T-cell (primary cell): ENCODE data around the gene ABCC9. TPM values are rescaled to one million over a fixed set of nuclear protein-coding genes. Genes with fewer than 3 reads are reported as not detected.
"Not testable (repeated sequence)": the region's sequence is repeated elsewhere in the genome, so short reads cannot be mapped to it uniquely, and the experiment has no call there.

Source experiments
- ATAC-seq, 4 experiments: fragments of 200-7000 bp in 3 of 4; fragments of 150-1000 bp in 1 of 4; cut with Tn5 transposase; replicated peaks in 1 of 4; 1 replicate in 3 of 4; 2 replicates in 1 of 4; pipeline ENCODE4 v1.10.0; 2021; ENCODE audit warnings: moderate library complexity in 3 of 4, mild to moderate bottlenecking in 2 of 4, moderate number of reproducible peaks in 1 of 4
- CTCF ChIA-PET, 2 donors: fragments of 300-600 bp; sonication (Branson Sonifier 250); formaldehyde crosslinking; loops; one replicate each; lab custom pipeline; 2022; ENCODE audit warnings: antibody characterized with exemption in 2 of 2; lab: Charles Lee
- POLR2A ChIA-PET, 2 donors: fragments of 300-600 bp; sonication (Branson Sonifier 250); formaldehyde crosslinking; loops; one replicate each; lab custom pipeline; 2022; ENCODE audit warnings: antibody characterized with exemption in 2 of 2; lab: Charles Lee
- DNase-seq, 35 experiments: peaks; one replicate each; pipeline versions ENCODE4 v3.0.0 to v3.0.0-alpha.2; 2013 to 2023
- H3K27ac ChIP-seq: one replicate; pipeline ENCODE4 v1.5.1; 2013; ENCODE audit warnings: low read length
- H3K27me3 ChIP-seq, 2 experiments: replicated peaks in 1 of 2; 1 replicate in 1 of 2; 2 replicates in 1 of 2; pipeline versions ENCODE4 v1.6.1 to v1.7.0; 2013; ENCODE audit warnings: low read length in 1 of 2, mixed read lengths in 1 of 2; ENCODE audit not compliant: control insufficient read depth in 2 of 2, insufficient read depth in 2 of 2; ENCODE audit errors: extremely low read depth in 1 of 2
- H3K36me3 ChIP-seq, 2 donors: 1 replicate in 1 of 2; 2 replicates in 1 of 2; pipeline versions ENCODE4 v1.6.1 to v1.7.0; 2013; ENCODE audit warnings: low read length in 1 of 2; ENCODE audit not compliant: control insufficient read depth in 2 of 2, insufficient read depth in 1 of 2; ENCODE audit errors: extremely low read depth in 1 of 2
- H3K4me1 ChIP-seq, 2 experiments: 1 replicate in 1 of 2; 2 replicates in 1 of 2; pipeline versions ENCODE4 v1.6.1 to v1.7.0; 2013; ENCODE audit warnings: low read length in 2 of 2, mixed read lengths in 1 of 2; ENCODE audit not compliant: insufficient read depth in 2 of 2, control insufficient read depth in 1 of 2; ENCODE audit errors: extremely low read depth in 1 of 2
- H3K4me3 ChIP-seq, 2 donors: 1 replicate in 1 of 2; 2 replicates in 1 of 2; pipeline versions ENCODE4 v1.5.1 to v1.7.0; 2013; ENCODE audit warnings: mild to moderate bottlenecking in 2 of 2, low read length in 1 of 2, moderate library complexity in 1 of 2; ENCODE audit not compliant: control insufficient read depth in 1 of 2; ENCODE audit errors: extremely low read depth in 1 of 2
- H3K9me3 ChIP-seq: 2 replicates; pipeline ENCODE4 v1.7.0; 2013
- H3K27ac Mint-ChIP-seq, 2 donors: one replicate each; pipeline ENCODE4 v1.8.0; 2020 to 2021; ENCODE audit warnings: mild to moderate bottlenecking in 2 of 2, mixed read lengths in 2 of 2
- H3K27me3 Mint-ChIP-seq, 2 donors: one replicate each; pipeline ENCODE4 v1.8.0; 2021 to 2022; ENCODE audit warnings: mixed read lengths in 2 of 2
- H3K36me3 Mint-ChIP-seq: one replicate; pipeline ENCODE4 v1.8.0; 2021; ENCODE audit warnings: mixed read lengths
- H3K4me1 Mint-ChIP-seq, 3 donors: one replicate each; pipeline ENCODE4 v1.8.0; 2020 to 2022; ENCODE audit warnings: mixed read lengths in 3 of 3, mild to moderate bottlenecking in 1 of 3
- H3K4me3 Mint-ChIP-seq, 3 donors: one replicate each; pipeline ENCODE4 v1.8.0; 2020 to 2022; ENCODE audit warnings: mild to moderate bottlenecking in 3 of 3, mixed read lengths in 3 of 3, moderate library complexity in 3 of 3
- H3K9me3 Mint-ChIP-seq, 3 donors: one replicate each; pipeline ENCODE4 v1.8.0; 2020 to 2022; ENCODE audit warnings: mixed read lengths in 3 of 3
- WGBS: methylation state at CpG from one replicate; pipeline ENCODE4 v1.1.5; 2013; ENCODE audit warnings: missing lambda C conversion rate; ENCODE audit not compliant: insufficient coverage; 5-methylcytosine and 5-hydroxymethylcytosine counted together
- total RNA-seq, 35 experiments: library from RNA in 6 of 35; stranded (reverse) in 6 of 35; fragments of 120-200 nt in 1 of 35; gene quantifications; one replicate each; pipeline versions ENCODE4 v1.2.1 to v1.2.4 and lab custom pipeline; 2013 to 2026

Gene ABCC9
- total RNA-seq, 5 donors from 2014 or later (not counting 1 experiment from before 2014, with no cell fraction given) = 0.06 to 0.10 (median 0.09) TPM; not detected in 2

- no peak overlapping the region for H3K27ac Mint-ChIP-seq
- H3K4me1 ChIP-seq = no peaks in the 10 kb centered on the region
- no peak overlapping the region for H3K4me3 Mint-ChIP-seq
- H3K27ac ChIP-seq = no peak overlapping the region
- no peak overlapping the region for H3K4me3 ChIP-seq
- no peaks in the 10 kb centered on the region for H3K4me1 Mint-ChIP-seq
- H3K36me3 Mint-ChIP-seq = no peaks in the 10 kb centered on the region
- no peaks in the 10 kb centered on the region for H3K27me3 ChIP-seq
- H3K9me3 Mint-ChIP-seq = peaks cover 0 to under 1% (median 0%) of the 10 kb centered on the region in 3 donors
- 100% methylated on average over 2 of the region's 6 CpGs for WGBS
- ChIA-PET CTCF (interaction anchor here in 1 of 2 donors (0.6 kb wide), 1 partner anchor 13 kb away, joined by 4 read pairs; no protein-coding TSS in a partner anchor), POLR2A (no interaction called here)
- ATAC-seq (no peak), DNase-seq (no peak)
- H3K27me3 Mint-ChIP-seq = peaks cover 0 to 9% of the 10 kb centered on the region in 2 donors
- no peaks in the 10 kb centered on the region for H3K36me3 ChIP-seq
- H3K9me3 ChIP-seq = no peaks in the 10 kb centered on the region
Measured at GRCh38 chr12:21910657-21911056, 30.6 kb downstream of the ABCC9 start.

- H3K4me1 ChIP-seq = no peaks in the 10 kb centered on the region
- no peaks in the 10 kb centered on the region for H3K9me3 ChIP-seq
- no peaks in the 10 kb centered on the region for H3K4me1 Mint-ChIP-seq
- H3K4me3 ChIP-seq = no peak overlapping the region
- DNase-seq = no peak
- H3K27ac ChIP-seq = no peak overlapping the region
- H3K9me3 Mint-ChIP-seq = peaks cover 0 to 2% (median 0%) of the 10 kb centered on the region in 3 donors
- H3K27me3 ChIP-seq = no peaks in the 10 kb centered on the region
- H3K4me3 Mint-ChIP-seq = no peak overlapping the region
- ChIA-PET POLR2A (interaction anchor here in 1 of 2 donors (0.6 kb wide), 1 partner anchor 1187 kb away, joined by 3 read pairs; no protein-coding TSS in a partner anchor), CTCF (no interaction called here)
- H3K27me3 Mint-ChIP-seq = peaks cover 0 to 9% of the 10 kb centered on the region in 2 donors
- no peaks in the 10 kb centered on the region for H3K36me3 ChIP-seq
- H3K27ac Mint-ChIP-seq = no peak overlapping the region
- ATAC-seq = no peak
- H3K36me3 Mint-ChIP-seq = no peaks in the 10 kb centered on the region
- WGBS = 100% methylated on average over 2 of the region's 6 CpGs
Measured at GRCh38 chr12:21907948-21908837, 33.0 kb downstream of the ABCC9 start.

GRCh38 chr12:21906919-21907493, 34.2 kb downstream of the ABCC9 start:
- H3K27me3 Mint-ChIP-seq = peaks cover 0 to 9% of the 10 kb centered on the region in 2 donors
- no peaks in the 10 kb centered on the region for H3K36me3 Mint-ChIP-seq
- Histone ChIP-seq H3K36me3 (no peaks in the 10 kb centered on the region), H3K4me3 (no peak overlapping the region), H3K27me3 (no peaks in the 10 kb centered on the region), H3K27ac (no peak overlapping the region), H3K4me1 (no peaks in the 10 kb centered on the region), H3K9me3 (no peaks in the 10 kb centered on the region)
- no peak for DNase-seq
- no peak for ATAC-seq
- ChIA-PET POLR2A (interaction anchor here in 1 of 2 donors (0.6 kb wide), 1 partner anchor 378 kb away, joined by 10 read pairs; no protein-coding TSS in a partner anchor), CTCF (no interaction called here)
- H3K27ac Mint-ChIP-seq = no peak overlapping the region
- H3K4me3 Mint-ChIP-seq = no peak overlapping the region
- WGBS = 88% methylated on average over 4 of the region's 5 CpGs
- H3K4me1 Mint-ChIP-seq = no peaks in the 10 kb centered on the region
- H3K9me3 Mint-ChIP-seq = peaks cover 0 to 2% (median 0%) of the 10 kb centered on the region in 3 donors

GRCh38 chr12:21899532-21899931, 41.7 kb downstream of the ABCC9 start:
- H3K4me3 Mint-ChIP-seq, ATAC-seq, H3K4me1 Mint-ChIP-seq, H3K9me3 Mint-ChIP-seq, H3K27me3 Mint-ChIP-seq, H3K36me3 Mint-ChIP-seq, CTCF ChIA-PET, H3K4me1 ChIP-seq, H3K27me3 ChIP-seq, POLR2A ChIA-PET, H3K27ac Mint-ChIP-seq, H3K9me3 ChIP-seq, H3K36me3 ChIP-seq, DNase-seq, H3K4me3 ChIP-seq, H3K27ac ChIP-seq: not testable (repeated sequence)
- 86% methylated on average over 6 of the region's 9 CpGs for WGBS

DNA sequence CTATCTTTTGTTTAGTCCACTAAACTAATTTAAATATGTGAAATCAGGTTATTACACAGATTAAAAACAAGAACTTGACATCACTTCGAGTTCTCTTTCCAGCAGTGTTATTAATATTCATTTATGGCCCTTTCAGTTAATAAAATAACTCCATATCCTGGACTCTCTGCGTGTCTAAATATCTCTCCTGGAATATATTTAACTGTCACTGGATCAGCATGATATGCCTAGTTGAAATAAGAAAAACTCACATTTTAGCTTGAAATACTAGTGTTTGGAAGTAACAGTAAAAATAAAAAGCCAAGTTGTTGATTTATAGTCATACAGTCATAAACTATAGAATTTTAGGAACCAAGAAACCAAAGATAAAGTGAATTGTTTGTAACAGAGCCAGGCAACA, 45.6 kb downstream of the ABCC9 start:
- Histone ChIP-seq H3K27me3 (peaks cover 0 to 2% of the 10 kb centered on the region in 2 experiments), H3K4me3 (no peak overlapping the region), H3K4me1 (no peaks in the 10 kb centered on the region), H3K9me3 (no peaks in the 10 kb centered on the region), H3K36me3 (no peaks in the 10 kb centered on the region), H3K27ac (no peak overlapping the region)
- peaks cover 4 to 5% of the 10 kb centered on the region in 2 donors for H3K27me3 Mint-ChIP-seq
- H3K9me3 Mint-ChIP-seq = peaks cover 0 to 3% (median 0%) of the 10 kb centered on the region in 3 donors
- no peak overlapping the region for H3K4me3 Mint-ChIP-seq
- no peak for ATAC-seq
- no peak for DNase-seq
- no peak overlapping the region for H3K27ac Mint-ChIP-seq
- POLR2A ChIA-PET = interaction anchor here in 1 of 2 donors (0.7 kb wide), 2 partner anchors 17 to 29 kb away, joined by 3 read pairs; no protein-coding TSS in a partner anchor
- H3K36me3 Mint-ChIP-seq = no peaks in the 10 kb centered on the region
- no CpG with 5 or more reads among the region's 2 CpGs for WGBS
- CTCF ChIA-PET = no interaction called here
- no peaks in the 10 kb centered on the region for H3K4me1 Mint-ChIP-seq

DNA sequence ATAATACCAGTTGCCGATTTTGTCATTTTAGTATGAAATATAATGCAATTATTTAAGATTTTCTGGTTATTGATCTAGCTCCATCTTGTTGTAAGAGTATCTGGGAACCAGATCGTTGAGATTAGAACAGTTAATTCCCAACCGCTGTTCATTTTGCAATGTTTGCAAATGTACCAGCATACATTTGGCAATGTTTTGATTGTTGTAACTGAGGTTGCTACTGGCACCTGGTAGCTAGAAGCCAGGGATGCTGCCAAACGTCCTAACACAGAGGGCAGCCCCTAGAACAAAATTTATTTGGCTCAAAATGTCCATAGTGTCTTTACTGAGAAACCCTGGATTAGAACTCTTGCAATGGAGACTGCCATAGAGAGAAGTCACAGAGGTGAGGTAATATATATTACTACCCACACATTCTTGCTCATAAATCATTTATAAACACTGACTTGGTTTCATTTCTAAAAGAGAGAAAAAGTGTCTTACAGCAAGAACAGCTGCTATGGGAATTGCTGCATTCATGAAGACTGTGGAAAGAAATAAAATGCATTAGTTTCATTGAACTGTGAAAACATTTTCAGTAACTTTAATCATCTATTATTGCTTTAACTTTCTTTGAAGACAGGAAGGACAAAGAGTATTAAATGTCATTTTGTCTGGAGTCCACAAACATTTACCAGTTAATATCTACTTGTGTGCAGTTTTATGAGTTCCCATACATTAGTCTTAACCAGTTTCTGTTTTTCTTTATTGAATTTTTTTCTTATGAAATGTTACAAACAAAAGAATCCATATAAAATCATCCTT, 46.2 kb downstream of the ABCC9 start:
- Histone ChIP-seq H3K4me3 (no peak overlapping the region), H3K36me3 (no peaks in the 10 kb centered on the region), H3K27me3 (peaks cover 0 to 2% of the 10 kb centered on the region in 2 experiments), H3K9me3 (no peaks in the 10 kb centered on the region), H3K4me1 (no peaks in the 10 kb centered on the region), H3K27ac (no peak overlapping the region)
- CTCF ChIA-PET = no interaction called here
- no peak overlapping the region for H3K4me3 Mint-ChIP-seq
- POLR2A ChIA-PET = interaction anchor here in 1 of 2 donors (0.7 kb wide), 2 partner anchors 16 to 28 kb away, joined by 3 read pairs; no protein-coding TSS in a partner anchor
- peaks cover 0 to 4% (median 0%) of the 10 kb centered on the region in 3 donors for H3K9me3 Mint-ChIP-seq
- WGBS = 63% methylated on average over 3 of the region's 4 CpGs
- H3K27me3 Mint-ChIP-seq = no peaks in the 10 kb centered on the region
- ATAC-seq (no peak), DNase-seq (no peak)
- H3K4me1 Mint-ChIP-seq = no peaks in the 10 kb centered on the region
- no peak overlapping the region for H3K27ac Mint-ChIP-seq
- H3K36me3 Mint-ChIP-seq = no peaks in the 10 kb centered on the region
